ENCODE data around the gene CDC42EP1. TPM values are rescaled to one million over a fixed set of nuclear protein-coding genes. Genes with fewer than 3 reads are reported as not detected.

CDC42EP1 gene
- total RNA-seq, 4 donors from 2014 or later, result 19.0 to 37.7 (median 27.4) TPM

GRCh38 chr22:37516456-37516855 lies 43.8 kb upstream of the CDC42EP1 start:
- WGBS, 2 donors (ENCODE audit: low coverage in 1 of 2), result 88 to 94% methylated on average over 1 of the region's 1 CpG
- no peak for ATAC-seq
- Histone ChIP-seq H3K4me3 (no peak overlapping the region), H3K27me3 (peaks cover 76% of the 10 kb centered on the region), H3K36me3 (peaks cover 0 to 6% of the 10 kb centered on the region in 2 donors), H3K4me1 (peaks cover 0 to 37% (median 10%) of the 10 kb centered on the region in 3 donors), H3K27ac (no peak overlapping the region), H3K9me3 (no peaks in the 10 kb centered on the region)
- no peak for TF ChIP-seq POLR2A (IDR thresholded peaks at IDR 0.05)
- TF ChIP-seq CTCF (IDR thresholded peaks at IDR 0.05), result no peak
- no peak for TF ChIP-seq EP300 (IDR thresholded peaks at IDR 0.05)
- TF ChIP-seq POLR2AphosphoS5 (IDR thresholded peaks at IDR 0.05), result no peak

GRCh38 chr22:37517826-37518450 lies 42.3 kb upstream of the CDC42EP1 start:
- H3K4me1 ChIP-seq, result peaks cover 0 to 24% (median 2%) of the 10 kb centered on the region in 3 donors
- WGBS, 2 donors (ENCODE audit: low coverage in 1 of 2), result 79% methylated on average over 2 of the region's 15 CpGs; no CpG with 5 or more reads in 1 of the 2 donors
- peak overlapping the region in 3 of 4 donors; percentile 57 to 77 (median 70) for H3K27ac ChIP-seq
- TF ChIP-seq POLR2A (IDR thresholded peaks at IDR 0.05) (no peak), EP300 (IDR thresholded peaks at IDR 0.05) (no peak), CTCF (IDR thresholded peaks at IDR 0.05) (no peak), POLR2AphosphoS5 (IDR thresholded peaks at IDR 0.05) (no peak)
- ATAC-seq, result no peak
- peaks cover 0 to 6% of the 10 kb centered on the region in 2 donors for H3K36me3 ChIP-seq
- H3K27me3 ChIP-seq, result peaks cover 89% of the 10 kb centered on the region
- peak overlapping the region in 1 of 2 donors; percentile 61 for H3K4me3 ChIP-seq
- no peaks in the 10 kb centered on the region for H3K9me3 ChIP-seq

- Histone ChIP-seq H3K36me3 (peaks cover 0 to 6% of the 10 kb centered on the region in 2 donors), H3K27me3 (peaks cover 88% of the 10 kb centered on the region), H3K4me3 (peak overlapping the region; percentile 26 to 61), H3K27ac (peak overlapping the region in 3 of 4 donors; percentile 57 to 77 (median 70)), H3K4me1 (peaks cover 0 to 19% (median 2%) of the 10 kb centered on the region in 3 donors), H3K9me3 (no peaks in the 10 kb centered on the region)
- 49% methylated on average over 7 of the region's 63 CpGs; no CpG with 5 or more reads in 1 of the 2 donors for WGBS, 2 donors (ENCODE audit: low coverage in 1 of 2)
- TF ChIP-seq POLR2AphosphoS5 (IDR thresholded peaks at IDR 0.05) (no peak), CTCF (IDR thresholded peaks at IDR 0.05) (no peak), POLR2A (IDR thresholded peaks at IDR 0.05) (no peak), EP300 (IDR thresholded peaks at IDR 0.05) (no peak)
- ATAC-seq, result peak; percentile 22
Measured at GRCh38 chr22:37518509-37519267, 41.6 kb upstream of the CDC42EP1 start.

- Histone ChIP-seq H3K4me1 (peaks cover 0 to 19% (median 2%) of the 10 kb centered on the region in 3 donors), H3K4me3 (peak within 1 kb of the TSS; percentile 26 to 61), H3K27me3 (peaks cover 90% of the 10 kb centered on the region), H3K27ac (peak within 1 kb of the TSS in 3 of 4 donors; percentile 57 to 77 (median 70)), H3K36me3 (peaks cover 0 to 6% of the 10 kb centered on the region in 2 donors), H3K9me3 (no peaks in the 10 kb centered on the region)
- 27 to 45% methylated on average over 3 to 7 of the region's 99 CpGs for WGBS, 2 donors (ENCODE audit: low coverage in 1 of 2)
- peak; percentile 63 for ATAC-seq
- TF ChIP-seq EP300 (IDR thresholded peaks at IDR 0.05) (no peak), POLR2AphosphoS5 (IDR thresholded peaks at IDR 0.05) (no peak), CTCF (IDR thresholded peaks at IDR 0.05) (no peak), POLR2A (IDR thresholded peaks at IDR 0.05) (no peak)
Measured at GRCh38 chr22:37519268-37520195, 40.7 kb upstream of the CDC42EP1 start, which contains the start of gene CARD10. CARD10 (minus strand) TSS chr22:37519415; CDS start chr22:37519200, 215 bp downstream.

Measured in gastroesophageal sphincter (tissue), 4 donors.